Measurements from ENCODE around the gene PLA2G2D.
"Not testable (repeated sequence)": the region's sequence is repeated elsewhere in the genome, so short reads cannot be mapped to it uniquely, and the experiment has no call there.

Gene PLA2G2D

DNA sequence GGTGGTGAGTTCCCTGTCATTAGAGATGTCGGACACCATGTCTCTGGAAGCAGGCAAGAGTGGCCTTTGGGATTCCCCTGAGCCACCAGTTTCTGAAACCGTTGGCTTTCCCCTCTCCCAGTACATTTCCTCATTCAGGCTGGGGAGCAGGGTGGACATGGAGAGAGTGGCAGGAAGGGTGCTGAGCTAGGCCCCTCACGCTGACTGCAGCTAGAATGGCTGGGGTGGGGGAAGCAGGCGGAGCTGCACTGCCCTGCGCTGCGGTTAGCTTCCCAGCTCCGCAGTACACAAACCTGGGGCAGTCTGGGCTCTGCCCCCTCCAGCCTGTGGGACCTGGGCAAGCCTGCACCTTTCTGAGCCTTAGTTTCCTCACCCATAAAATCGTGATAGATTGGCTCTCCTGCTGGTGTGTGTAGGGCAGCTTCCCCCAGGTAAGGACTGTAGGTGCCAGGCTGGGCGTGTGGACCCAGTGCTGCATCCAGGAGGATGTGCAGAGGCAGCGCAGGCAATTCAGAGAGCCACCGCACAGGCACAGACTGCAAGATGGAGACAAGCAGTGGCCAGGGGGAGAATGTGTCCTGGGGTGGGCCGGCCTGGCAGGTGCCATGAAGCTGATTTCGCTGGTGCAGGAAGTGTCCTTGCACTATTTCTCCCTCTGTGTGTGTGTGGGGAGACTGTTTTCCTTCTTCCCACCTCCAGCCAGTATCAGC is 22.8 kb upstream of the PLA2G2D start:
- no peak for DNase-seq

DNA sequence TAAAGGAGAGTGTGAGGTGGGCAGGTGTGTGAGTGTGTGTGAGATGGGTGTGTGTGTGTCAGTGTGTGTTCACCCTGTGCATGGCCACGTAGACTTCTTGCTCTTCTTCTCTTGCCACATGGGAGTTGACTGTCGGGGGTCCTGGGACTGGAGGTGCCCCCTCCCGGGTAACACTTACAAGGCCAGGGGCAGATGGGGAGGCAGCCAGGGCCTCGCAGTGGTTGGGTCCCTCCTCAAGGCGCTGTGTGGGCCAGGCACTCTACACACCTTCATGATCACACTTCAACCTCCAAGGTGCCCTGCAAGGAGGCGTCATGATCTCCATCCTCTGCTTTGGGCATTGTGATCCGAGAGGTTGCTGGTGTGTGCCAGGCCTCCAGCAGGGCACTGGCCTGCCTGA is 22.1 kb upstream of the PLA2G2D start:
- DNase-seq, result no peak

GRCh38 chr1:20141001-20141400 is 21.7 kb upstream of the PLA2G2D start:
- DNase-seq, result no peak

DNA sequence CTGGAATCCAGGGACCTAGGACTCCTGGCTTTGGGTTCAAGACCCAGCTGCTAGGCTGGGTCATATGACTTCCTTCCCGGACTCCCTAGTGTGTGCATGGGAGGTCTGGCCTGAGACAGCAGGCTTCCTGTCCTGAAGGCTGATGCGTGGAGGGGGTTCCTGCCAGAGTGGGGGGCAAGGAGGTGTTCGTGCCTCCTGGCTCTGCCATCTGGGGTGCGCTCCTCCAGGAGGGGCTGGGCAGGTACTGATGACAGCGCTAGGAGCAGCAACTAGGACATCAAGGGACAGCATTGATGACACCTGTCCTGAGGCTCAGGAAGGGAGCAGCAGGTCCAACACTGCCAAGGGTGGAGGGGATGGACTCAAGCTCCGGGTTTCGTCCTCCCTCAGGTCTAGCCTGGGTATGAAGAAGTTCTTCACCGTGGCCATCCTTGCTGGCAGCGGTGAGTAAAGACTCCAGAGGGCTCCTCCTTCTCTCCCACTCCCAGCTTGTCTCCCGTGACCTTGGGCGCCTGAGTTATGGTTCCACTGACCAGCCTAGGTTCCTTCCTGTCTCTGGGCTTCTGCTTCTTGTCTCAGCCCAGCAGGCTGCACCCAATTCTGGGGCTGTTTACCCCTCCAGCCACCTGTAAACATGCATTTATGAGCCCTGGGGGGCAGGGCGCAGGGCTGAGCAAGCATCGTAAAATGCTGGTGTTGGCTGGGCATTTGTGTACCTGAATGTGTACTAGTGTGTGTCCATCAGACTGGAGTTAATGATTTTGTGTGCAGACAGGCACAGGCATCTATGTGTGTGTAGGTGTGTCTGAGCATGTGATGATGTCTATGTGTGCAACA is 20.7 kb upstream of the PLA2G2D start:
- no peak for DNase-seq

GRCh38 chr1:20138961-20139550 is 19.7 kb upstream of the PLA2G2D start, which contains the start of gene PLA2G2F:
Gene PLA2G2F, plus strand, starts transcription at chr1:20139323. Its CDS starts 105 bp downstream, at chr1:20139428.
- no peak for DNase-seq

- DNase-seq, result no peak
Observed at GRCh38 chr1:20138346-20138745, 19.0 kb upstream of the PLA2G2D start.

DNA sequence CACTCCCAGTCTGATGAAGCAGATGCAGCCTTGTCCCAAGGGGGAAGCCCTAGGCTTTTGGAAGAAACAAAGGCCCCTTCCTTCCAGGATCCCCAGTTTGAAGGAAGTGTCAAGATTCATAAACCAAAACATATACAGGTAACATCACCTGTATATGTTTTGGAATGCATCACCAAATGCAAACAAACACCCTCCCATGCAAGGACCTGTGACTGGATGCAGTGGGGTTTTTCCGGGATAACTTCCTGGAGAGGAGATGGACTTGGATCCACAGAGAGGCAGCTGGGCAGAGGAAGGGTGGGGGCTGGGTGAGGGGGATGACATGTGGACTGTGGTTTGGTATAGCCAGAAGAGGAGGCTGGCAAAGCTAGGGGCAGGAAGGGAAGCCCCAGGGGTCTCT is 18.3 kb upstream of the PLA2G2D start:
- no peak for DNase-seq

GRCh38 chr1:20137055-20137454 is 17.7 kb upstream of the PLA2G2D start:
- peak; percentile 41 for DNase-seq

GRCh38 chr1:20136249-20136648 is 16.9 kb upstream of the PLA2G2D start:
- no peak for DNase-seq

GRCh38 chr1:20134995-20135394 is 15.7 kb upstream of the PLA2G2D start:
- no peak for DNase-seq

DNA sequence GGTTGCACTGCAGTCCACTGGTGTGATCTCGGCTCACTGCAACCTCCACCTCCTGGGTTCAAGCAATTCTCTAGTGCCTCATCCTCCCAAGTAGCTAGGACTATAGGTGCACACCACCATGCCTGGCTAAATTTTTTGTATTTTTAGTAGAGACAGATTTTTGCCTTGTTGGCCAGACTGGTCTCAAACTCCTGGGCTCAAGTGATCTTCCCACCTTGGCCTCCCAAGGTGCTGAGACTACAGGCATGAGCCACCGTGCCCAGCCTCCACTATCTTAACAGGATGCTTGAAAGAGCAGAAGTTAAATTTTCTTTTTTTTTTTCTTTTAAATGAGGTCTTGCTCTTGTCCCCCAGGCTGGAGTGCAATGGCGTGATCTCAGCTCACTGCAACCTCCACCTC is 11.2 kb upstream of the PLA2G2D start:
- not testable (repeated sequence) for DNase-seq

GRCh38 chr1:20126806-20127440 is 7.6 kb upstream of the PLA2G2D start:
- no peak for DNase-seq

- DNase-seq, result no peak
Observed at GRCh38 chr1:20126041-20126805, 6.9 kb upstream of the PLA2G2D start.

- no peak for DNase-seq
Observed at GRCh38 chr1:20125100-20125499, 5.8 kb upstream of the PLA2G2D start.

DNA sequence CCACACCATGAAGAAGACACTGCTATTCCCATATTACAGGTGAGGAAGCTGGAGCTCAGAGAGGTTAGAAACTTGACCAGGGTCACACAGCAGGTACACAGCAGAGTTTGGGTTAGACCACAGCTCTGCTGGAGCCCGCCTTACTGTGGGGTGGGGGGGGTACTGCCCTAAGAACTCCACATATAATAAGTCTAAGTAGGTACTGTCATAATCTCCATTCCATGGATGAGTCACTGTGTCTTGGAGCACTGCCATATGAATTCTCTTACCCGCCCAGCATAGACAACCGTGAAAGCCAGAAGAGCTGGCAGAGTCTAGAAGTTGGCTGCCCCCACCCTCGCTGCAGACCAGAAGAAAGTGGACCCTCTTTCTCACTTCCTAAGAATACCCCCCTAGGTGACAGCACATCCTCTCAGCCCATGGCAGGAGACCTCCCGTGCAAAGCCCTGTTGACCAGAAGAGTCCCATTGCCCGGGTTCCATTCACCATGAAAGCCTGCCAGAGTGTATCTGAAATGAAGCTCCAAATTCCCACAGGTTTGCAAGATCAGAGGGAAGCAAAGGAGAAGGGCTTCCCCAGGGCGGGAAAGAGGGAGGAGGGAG is 5.2 kb upstream of the PLA2G2D start:
- no peak for DNase-seq

GRCh38 chr1:20123722-20124455 is 4.6 kb upstream of the PLA2G2D start:
- no peak for DNase-seq

- no peak for DNase-seq
Observed at GRCh38 chr1:20120796-20121195, 1.5 kb upstream of the PLA2G2D start.

GRCh38 chr1:20117236-20117635 is 2.1 kb downstream of the PLA2G2D start:
- no peak for DNase-seq

DNA sequence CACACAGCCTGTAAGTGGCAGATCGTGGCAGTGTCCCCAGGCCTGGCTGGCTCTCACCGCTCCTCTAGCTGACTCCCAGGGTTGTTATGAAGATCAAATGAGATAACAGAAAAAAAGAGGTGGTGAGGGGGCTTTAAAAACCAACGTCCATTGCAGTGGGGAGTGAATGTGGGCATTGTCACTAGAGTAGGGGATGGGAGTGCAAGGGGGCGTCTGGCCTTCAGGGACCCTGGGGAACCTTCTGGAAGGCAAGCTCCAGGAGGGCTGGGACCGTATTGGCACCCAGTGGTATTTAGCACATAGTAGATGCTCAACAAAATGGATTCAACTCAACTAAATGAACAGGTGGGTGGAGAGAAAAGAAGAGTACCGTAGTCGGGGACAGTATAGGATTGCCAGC is 3.4 kb downstream of the PLA2G2D start:
- no peak for DNase-seq

DNA sequence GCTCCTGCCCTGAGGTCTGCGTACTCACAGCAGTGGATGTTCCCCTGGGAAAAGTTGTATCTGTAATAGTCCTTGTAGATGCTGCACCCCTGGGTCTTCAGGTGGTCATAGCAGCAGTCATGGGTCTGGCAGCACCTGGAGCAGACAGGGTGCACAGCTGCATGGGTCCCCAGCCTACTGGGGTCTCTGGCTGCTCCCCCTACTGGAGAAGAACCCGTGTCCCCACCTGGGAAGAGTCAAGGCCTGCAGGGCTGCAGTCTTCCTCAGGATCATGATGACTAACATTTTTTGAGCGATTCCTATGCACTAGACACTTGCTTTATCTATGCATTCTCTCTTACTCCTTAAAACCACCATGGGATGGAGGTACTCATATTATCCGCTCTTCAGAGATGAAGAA is 3.9 kb downstream of the PLA2G2D start:
- no peak for DNase-seq

DNA sequence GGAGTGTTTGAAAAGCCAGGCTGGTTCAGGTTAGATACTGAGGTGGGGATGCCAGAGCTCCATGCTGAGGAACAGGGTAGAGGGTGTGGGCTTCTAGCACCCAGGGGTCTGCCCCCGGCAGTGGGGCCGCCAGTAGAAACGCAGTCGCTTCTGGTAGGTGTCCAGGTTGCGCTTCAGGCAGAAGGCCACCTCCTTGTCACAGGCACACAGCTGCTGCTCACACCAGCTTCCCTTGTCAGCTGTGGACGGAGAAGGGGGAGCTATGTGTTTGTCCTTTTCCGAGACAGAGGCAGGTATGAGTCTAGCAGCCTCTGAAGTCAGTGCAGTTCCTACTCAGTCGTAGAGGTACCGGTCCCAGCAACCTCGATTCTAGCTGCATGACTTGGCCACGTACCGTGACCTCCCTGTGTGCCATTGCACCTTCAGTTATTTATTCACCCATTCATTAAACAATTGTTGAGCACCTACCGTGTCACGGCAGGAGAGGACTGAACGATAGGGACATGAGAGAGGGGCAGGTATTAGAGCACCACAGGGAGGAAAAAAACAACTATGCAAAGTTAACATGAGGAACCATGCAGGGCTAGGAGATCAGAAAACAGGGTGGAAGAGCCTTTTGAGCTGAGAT is 5.2 kb downstream of the PLA2G2D start:
- DNase-seq, result no peak
